Occipital lobe (tissue), 2 donors: Measurements from ENCODE around the gene SEMA4C. TPM values are rescaled to one million over a fixed set of nuclear protein-coding genes. Genes with fewer than 3 reads are reported as not detected.
A peak's percentile ranks its signal among the peaks of the same experiment; 100 is the strongest.

Experiments
- DNase-seq: peaks from one replicate; lab custom pipeline; 2025; lab: John Stamatoyannopoulos, UW
- total RNA-seq: library from RNA; depleted of rRNA; stranded (reverse); fragments of >200 nt; gene quantifications from one replicate; pipeline ENCODE4 v1.2.3, GENCODE V29; 2014

Gene SEMA4C
- total RNA-seq, 1 donor from 2014 or later, result 54.9 TPM

DNA sequence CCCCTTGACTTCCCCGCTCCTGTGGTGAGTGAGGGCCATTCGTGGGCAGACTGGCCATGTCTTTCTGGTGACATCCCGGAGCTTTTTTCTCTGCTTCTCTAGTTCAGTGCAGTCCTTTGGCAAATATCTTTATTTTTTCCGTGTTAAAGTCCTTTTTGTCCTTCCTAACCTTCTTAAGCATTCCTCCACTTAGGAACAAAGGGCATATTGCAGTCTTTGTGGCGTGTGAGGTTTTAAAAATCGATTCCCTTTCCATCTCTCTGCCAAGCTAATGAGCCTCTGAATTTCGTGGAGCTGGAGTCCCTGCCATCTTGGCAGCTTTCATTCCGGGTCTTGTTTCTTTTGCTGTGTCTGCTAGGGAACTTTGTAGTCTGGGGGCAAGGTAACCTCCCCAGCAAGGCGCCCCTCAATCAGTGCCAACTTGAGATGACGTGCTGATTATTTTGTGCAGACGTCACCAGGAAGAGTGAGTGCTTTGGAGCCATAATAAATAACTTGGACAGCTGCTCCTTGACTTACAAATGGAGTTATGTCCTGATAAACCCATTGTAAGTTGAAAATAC lies 48.7 kb downstream of the SEMA4C start:
- no peak for DNase-seq

DNA sequence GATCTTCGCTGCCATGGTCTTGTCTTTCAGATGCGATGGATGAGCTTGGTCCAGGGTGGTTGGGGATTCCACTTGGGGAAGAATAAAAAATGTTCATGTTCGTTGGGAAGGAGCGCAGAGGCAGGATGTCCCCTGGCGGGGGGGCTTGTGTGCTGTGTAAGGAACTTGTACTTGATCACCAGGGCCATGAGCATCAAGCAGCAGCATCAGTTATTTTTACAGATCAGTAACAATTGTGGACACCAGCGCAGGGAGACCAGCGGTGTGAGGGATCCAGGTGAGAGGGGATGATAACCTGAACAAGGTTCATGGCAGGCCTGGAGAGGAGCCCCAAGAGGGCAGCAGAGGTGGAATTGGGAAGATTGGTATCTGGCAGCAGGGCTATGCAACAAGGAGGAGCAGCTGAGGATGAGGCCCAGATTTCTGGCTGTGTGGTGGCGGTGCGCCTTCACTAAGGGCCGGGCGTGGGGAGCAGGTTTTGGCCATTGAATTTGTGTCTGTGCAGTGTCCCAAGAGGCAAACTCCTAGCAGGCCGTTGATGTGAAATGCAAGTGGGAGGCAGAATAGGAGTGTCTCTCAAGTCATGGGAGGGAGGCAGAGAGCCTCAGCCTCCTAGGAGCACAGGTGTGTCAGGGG lies 49.9 kb downstream of the SEMA4C start:
- no peak for DNase-seq

DNA sequence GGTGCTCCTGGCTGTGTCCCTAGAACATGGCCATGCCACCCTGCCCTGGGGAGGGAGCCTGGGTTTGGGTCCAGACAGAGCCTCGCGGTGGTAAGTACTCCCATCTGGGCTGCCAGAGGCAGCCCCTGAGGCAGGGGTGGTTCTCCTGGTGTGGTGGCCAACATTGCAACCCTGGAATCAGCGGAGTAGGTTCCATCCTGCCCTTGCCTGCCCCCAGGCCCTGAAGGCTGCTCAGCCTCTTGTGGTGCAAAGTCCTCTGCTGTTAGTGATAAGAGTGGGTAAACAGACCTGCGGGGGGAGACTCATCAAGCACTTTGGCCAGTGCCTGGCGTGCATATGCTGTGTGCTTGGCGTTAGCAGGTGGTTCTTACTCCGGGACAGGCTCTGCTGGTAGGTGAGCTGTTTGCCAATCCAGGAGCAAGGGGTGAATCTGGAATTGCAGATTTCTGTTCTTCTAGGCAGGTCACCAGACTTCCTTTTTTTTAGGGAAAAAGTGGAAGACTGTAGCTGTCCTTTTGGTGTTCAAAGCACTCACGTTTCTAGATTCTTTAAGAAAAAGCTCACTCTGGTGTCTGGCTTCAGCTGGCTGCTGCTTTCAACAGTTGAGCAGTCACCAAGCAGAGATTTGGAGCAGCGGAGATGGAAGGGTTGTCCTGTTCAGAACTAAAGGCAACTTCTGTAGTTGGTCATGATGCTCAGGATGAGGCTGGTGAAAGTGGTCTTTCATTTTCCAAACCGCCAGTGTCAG lies 50.6 kb downstream of the SEMA4C start:
- DNase-seq, result no peak

DNA sequence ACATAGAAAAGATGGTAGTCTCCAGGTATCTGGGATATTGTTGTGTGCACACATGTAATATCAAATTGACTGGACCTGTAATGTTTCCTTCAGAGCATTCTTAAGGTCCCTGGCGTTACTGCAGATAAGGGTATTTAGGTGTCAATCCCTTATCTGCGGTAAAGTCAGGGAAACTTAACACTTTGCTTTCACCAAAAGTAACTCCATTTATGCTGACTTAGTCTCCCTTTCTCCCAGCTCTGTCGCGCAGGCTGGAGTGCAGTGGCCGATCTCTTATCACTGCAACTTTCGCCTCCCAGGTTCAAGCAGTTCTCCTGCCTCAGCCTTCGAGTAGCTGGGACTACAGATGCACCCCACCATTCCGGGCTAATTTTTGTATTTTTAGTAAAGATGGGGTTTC lies 52.0 kb downstream of the SEMA4C start:
- no peak for DNase-seq

DNA sequence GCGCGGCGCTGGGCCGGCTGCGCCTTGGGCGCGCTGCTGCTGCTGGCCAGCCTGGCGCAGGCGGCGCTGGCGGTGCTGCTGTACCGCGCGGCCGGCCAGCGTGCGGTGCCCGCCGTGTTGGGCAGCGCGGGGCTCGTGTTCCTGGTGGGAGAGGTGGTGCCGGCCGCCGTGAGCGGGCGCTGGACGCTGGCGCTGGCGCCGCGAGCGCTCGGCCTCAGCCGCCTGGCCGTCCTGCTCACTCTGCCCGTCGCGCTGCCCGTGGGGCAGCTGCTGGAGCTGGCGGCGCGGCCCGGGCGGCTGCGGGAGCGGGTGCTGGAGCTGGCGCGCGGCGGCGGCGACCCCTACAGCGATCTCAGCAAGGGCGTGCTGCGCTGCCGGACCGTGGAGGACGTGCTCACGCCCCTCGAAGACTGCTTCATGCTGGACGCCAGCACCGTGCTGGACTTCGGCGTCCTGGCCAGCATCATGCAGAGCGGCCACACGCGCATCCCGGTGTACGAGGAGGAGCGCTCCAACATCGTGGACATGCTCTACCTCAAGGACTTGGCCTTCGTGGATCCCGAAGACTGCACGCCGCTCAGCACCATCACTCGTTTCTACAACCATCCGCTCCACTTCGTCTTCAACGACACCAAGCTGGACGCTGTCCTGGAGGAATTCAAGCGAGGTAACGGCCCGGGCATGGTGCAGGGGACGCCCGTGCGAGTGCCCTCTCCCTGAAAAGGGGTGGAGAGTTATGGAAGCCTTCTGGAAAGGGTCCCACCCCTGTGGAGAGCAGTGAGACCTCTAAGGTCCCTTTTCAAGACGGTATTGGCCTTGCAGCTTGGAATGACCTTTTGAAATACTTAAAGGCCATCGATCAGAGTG lies 52.8 kb downstream of the SEMA4C start:
- no peak for DNase-seq

DNA sequence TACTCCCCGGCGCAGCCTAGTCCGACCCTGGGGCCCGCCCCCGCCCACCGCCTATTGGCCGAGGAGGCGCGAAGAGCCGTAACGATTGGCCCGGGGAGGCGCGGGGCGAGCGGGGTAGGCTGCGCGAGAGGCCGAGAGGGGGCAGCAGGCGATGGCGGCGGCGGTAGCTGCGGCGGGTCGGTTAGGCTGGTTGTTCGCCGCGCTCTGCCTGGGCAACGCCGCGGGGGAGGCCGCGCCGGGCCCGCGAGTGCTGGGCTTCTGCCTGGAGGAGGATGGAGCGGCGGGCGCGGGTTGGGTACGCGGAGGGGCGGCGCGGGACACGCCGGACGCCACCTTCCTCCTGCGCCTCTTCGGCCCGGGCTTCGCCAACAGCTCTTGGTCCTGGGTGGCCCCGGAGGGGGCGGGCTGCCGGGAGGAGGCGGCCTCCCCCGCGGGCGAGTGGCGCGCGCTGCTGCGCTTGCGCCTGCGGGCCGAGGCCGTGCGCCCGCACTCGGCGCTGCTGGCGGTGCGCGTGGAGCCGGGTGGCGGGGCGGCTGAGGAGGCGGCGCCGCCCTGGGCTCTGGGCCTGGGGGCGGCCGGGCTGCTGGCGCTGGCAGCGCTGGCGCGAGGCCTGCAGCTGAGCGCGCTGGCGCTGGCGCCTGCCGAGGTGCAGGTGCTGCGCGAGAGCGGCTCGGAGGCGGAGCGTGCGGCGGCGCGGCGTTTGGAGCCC lies 53.6 kb downstream of the SEMA4C start, which contains the start of gene CNNM3:
Gene CNNM3 (plus strand): TSS at position 142 of the 709 bp plus-strand sequence. CDS start 10 bp downstream, at position 152.
- DNase-seq, result peak; percentile 95

DNA sequence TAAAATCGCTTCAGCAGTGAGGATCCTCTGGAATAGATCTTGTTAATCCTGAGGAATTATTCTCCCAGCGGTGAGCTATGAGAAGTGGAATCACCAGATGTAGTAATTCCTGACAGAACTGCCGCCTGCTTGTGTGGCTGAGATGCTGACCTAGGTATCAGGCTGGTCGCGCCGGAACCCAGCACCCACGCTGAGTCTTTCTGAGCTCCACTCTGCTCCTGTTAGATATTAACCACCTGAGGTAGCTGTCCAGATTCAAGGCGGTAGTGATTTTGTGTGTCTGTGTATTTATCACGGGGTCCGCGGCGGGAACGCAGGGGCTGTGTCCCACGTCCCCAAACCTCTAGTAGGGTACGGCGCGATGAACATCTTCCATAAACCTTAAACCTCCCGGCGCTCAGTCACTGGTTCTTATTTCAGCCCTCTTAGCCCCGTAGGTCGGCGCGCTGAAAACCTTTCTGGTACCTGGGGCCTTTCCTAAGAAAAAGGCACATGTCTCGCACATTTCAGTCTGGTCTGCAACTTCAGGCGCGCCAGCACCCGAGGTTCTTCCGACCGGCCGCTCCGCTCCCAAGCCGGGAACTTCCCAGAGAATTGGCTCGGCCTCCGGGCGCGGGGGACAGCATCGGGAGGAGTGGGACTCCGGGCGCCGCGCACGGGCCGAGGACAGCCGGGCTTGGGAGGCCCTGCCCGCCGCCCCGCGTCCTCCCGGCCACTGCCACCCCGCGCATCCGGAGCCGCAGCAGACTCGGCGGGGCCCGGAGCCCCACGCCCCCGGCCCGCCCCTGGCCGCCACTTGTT lies 54.4 kb downstream of the SEMA4C start:
- DNase-seq, result no peak

DNA sequence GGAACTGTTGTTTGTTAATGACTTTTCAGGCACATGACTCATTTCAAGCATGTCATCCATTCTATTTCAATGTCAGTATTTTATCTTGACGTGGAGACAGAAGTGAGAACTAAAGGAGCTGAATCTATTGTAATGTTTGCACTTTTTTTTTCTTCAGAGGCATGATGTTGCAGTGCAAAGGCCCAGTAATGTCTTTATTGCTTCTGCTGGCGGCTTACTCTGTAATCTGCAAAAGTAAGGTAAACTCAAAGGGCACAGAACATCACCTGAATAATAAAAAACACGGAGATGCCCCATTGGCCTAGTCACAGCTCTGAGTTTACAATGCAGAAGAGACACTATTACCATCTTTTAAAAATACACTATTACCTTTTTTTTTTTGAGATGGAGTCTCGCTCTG lies 56.2 kb downstream of the SEMA4C start:
- no peak for DNase-seq

DNA sequence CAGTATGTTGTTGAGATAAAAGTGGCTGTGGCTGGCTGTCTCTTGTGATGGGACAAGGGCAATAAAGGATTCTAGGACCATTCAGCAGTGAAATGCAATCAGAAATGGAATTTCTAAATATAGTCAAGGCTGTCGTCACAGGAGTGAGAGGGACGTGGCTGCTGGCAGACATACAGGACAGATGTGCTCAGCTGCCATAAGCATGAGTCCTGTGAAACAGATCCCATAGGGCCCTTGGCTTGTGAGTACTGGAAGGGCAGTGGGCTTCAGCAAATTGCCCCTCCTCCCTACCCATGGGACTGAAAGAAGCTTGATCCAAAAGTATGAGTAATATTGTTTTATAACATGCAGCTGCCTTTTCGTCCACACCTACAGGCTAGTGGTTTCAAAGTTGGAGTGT lies 58.0 kb downstream of the SEMA4C start:
- no peak for DNase-seq

DNA sequence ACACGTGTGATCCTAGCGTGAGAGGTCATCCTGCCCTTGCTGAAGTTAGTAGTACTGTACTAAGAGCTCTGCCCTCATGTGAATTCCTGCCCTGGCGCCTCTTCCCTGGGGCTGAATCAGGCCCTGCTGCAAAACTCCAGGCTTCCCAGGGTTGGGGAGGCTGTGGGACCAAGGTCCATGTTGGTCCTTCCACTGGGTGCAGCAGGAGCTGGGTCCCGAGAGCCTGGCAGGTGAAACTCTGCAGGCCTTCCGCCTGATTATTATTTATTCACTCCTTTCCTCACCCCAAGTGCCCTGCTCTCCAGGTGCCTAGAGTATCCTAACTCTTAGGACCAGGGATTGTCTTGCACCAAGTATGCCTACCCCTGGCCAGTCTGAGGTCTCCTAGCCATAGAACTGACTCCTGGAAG lies 59.1 kb downstream of the SEMA4C start:
- no peak for DNase-seq

DNA sequence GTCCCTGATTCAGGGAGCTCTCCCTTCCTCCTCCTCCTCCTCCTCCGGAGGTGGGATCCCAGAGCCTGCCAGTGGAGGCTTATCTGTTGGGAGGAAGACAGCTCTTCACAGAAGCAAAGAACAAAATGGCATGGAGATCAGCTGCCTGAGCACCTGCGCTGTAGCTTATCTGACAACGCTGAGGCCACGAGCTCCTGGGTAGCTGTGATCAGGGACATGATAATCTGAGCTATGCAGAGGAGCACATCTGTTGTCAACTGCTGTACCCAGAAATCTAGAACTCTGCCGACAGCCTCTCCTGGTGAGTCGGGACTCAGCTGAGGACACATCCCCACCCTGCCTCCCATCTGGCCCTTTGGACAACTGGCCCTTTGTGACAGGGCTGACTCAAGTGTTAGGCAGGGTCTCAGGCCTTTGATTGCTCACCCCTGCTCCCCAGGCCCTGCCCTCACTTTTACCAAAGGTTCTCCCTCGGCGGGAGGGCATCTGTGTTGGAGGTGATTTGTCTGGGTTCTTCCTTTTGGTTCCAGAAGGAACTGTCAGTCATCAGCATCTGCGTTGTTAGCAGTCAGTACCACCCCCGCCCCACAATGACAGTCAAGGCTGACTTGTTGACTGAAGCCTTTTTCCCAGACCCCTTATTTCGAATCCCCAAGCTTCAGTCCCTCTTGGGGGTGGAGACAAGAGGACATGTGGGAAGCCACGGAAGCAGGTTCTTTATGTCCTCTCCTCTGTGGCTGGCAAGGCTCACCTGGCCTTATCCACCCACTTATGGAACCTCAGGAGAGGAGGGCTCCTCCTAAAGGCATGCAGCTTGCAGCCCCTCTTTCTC lies 59.7 kb downstream of the SEMA4C start:
- no peak for DNase-seq

Other genes starting within 250 kb of the SEMA4C start
- gene KANSL3, start 231.8 kb downstream of the SEMA4C start, total RNA-seq, result 32.1 TPM
- 0.47 TPM for gene FER1L5, start 227.3 kb downstream of the SEMA4C start, total RNA-seq
- gene LMAN2L, start 130.0 kb downstream of the SEMA4C start, total RNA-seq, result 21.7 TPM
- gene CNNM4, start 109.2 kb downstream of the SEMA4C start, total RNA-seq, result 8.1 TPM
- 8.3 TPM for gene CNNM3, start 53.8 kb downstream of the SEMA4C start, total RNA-seq
- gene ANKRD23, start 26.1 kb downstream of the SEMA4C start, total RNA-seq, result 5.9 TPM
- gene ANKRD39, start 12.1 kb downstream of the SEMA4C start, total RNA-seq, result 8.0 TPM
- not detected for gene FAM178B, start 116.5 kb upstream of the SEMA4C start, total RNA-seq
- gene FAHD2B, start 224.8 kb upstream of the SEMA4C start, total RNA-seq, result 4.5 TPM
- 506 TPM for gene ANKRD36, start 243.1 kb upstream of the SEMA4C start, total RNA-seq